HEK293 (cell line): Measurements from ENCODE around the gene LYPD4.

Experiments used
- CTCF ChIP-seq: fragments of 450-650 bp; formaldehyde crosslinking; IDR thresholded peaks from 2 replicates; pipeline ENCODE4 v1.5.1; 2016; ENCODE audit warnings: missing biosample characterization, missing genetic modification characterization
- PRDM4 ChIP-seq: fragments of 450-650 bp; formaldehyde crosslinking; IDR thresholded peaks from 2 replicates; pipeline ENCODE4 v1.5.1; 2017; ENCODE audit warnings: missing biosample characterization, missing genetic modification characterization
- REST ChIP-seq: fragments of 450-650 bp; formaldehyde crosslinking; IDR thresholded peaks from 2 replicates; pipeline ENCODE4 v1.5.1; 2016; ENCODE audit warnings: missing biosample characterization, missing genetic modification characterization
- SALL2 ChIP-seq: fragments of 450-650 bp; formaldehyde crosslinking; IDR thresholded peaks from 2 replicates; pipeline ENCODE4 v1.5.0; 2017; ENCODE audit warnings: missing biosample characterization, mild to moderate bottlenecking, missing genetic modification characterization, borderline replicate concordance
- SP2 ChIP-seq: fragments of 450-650 bp; formaldehyde crosslinking; IDR thresholded peaks from 2 replicates; pipeline ENCODE4 v1.5.1; 2016; ENCODE audit warnings: missing biosample characterization, missing genetic modification characterization
- YY1 ChIP-seq: fragments of 450-650 bp; formaldehyde crosslinking; IDR thresholded peaks from 2 replicates; pipeline ENCODE4 v1.5.1; 2018; ENCODE audit warnings: missing biosample characterization, missing genetic modification characterization
- ZFP41 ChIP-seq: fragments of 450-650 bp; formaldehyde crosslinking; IDR thresholded peaks from 2 replicates; pipeline ENCODE4 v1.5.1; 2016; ENCODE audit warnings: missing biosample characterization, missing genetic modification characterization, borderline replicate concordance
- ZNF174 ChIP-seq: fragments of 450-650 bp; formaldehyde crosslinking; IDR thresholded peaks from 2 replicates; pipeline ENCODE4 v1.5.0; 2017; ENCODE audit warnings: missing biosample characterization, mild to moderate bottlenecking, missing genetic modification characterization
- ZNF792 ChIP-seq: fragments of 450-650 bp; formaldehyde crosslinking; IDR thresholded peaks from 2 replicates; pipeline ENCODE4 v1.5.1; 2016; ENCODE audit warnings: missing biosample characterization, missing genetic modification characterization

GRCh38 chr19:41815301-41815700, 29.2 kb downstream of the LYPD4 start:
- no peak for TF ChIP-seq CTCF (tag by site-specific recombination)
- no peak for TF ChIP-seq REST
- TF ChIP-seq SALL2 = no peak
- no peak for TF ChIP-seq SP2 (tag by site-specific recombination)
- TF ChIP-seq ZFP41 (tag by site-specific recombination) = no peak
- no peak for TF ChIP-seq ZNF792 (tag by site-specific recombination)
- no peak for TF ChIP-seq YY1 (tag by site-specific recombination)
- no peak for TF ChIP-seq PRDM4
- TF ChIP-seq ZNF174 (tag by site-specific recombination) = no peak
